ENCODE data around the gene TSACC.
"Not testable (repeated sequence)": the region's sequence is repeated elsewhere in the genome, so short reads cannot be mapped to it uniquely, and the experiment has no call there.

The TSACC gene

DNA sequence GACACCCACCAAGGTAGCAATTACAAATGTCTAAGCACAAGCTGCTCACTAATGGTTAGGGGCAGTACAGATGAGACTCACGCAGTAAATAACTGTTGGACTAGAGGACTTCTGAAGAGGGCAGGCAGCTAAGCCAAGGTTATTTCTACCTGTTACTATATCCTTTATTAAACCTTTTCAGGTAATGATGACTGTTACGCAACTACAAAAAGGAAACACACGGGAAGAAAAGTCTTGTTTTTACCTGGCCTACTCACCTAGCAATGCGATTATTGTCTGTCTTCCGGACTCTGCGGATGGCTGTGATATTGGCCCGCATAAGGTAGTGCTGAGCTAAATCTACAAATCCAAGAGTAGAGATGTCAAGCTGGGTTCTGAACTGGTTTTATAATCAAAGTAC lies 21.4 kb upstream of the TSACC start:
- Histone ChIP-seq H3K36me3 (ENCODE audit: control insufficient read depth, insufficient read depth, low read length) (peaks cover 76% of the 10 kb centered on the region), H3K4me1 (ENCODE audit: control insufficient read depth, insufficient read depth, low read length) (no peaks in the 10 kb centered on the region), H3K9me3 (ENCODE audit: control insufficient read depth, insufficient read depth, low read length) (no peaks in the 10 kb centered on the region), H3K27me3 (ENCODE audit: control insufficient read depth, insufficient read depth, low read length) (no peaks in the 10 kb centered on the region), H3K9ac (ENCODE audit: low read depth, low read length) (no peak overlapping the region), H3K4me3 (ENCODE audit: low read depth, low read length) (no peak overlapping the region)

DNA sequence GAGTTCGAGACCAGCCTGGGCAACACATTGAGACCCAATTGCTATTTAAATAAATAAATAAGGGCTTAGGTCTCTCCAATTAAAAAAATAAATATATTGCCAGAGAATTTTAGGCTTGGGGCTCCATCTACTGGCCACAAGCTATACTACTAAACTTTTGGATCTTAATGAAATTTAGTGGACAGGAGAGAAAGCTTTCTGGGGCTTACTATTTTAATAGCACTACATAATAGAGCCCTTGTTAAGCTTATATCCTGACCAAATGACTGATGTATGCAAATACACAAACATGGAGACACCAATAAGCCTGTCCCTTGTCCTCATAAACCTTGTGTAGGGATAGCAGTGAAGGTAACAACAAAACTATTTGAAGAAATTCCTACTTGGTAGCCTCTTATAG lies 18.7 kb upstream of the TSACC start:
- no peaks in the 10 kb centered on the region for H3K27me3 ChIP-seq (ENCODE audit: control insufficient read depth, insufficient read depth, low read length)
- peaks cover 71% of the 10 kb centered on the region for H3K36me3 ChIP-seq (ENCODE audit: control insufficient read depth, insufficient read depth, low read length)
- no peaks in the 10 kb centered on the region for H3K4me1 ChIP-seq (ENCODE audit: control insufficient read depth, insufficient read depth, low read length)
- no peak overlapping the region for H3K9ac ChIP-seq (ENCODE audit: low read depth, low read length)
- no peaks in the 10 kb centered on the region for H3K9me3 ChIP-seq (ENCODE audit: control insufficient read depth, insufficient read depth, low read length)
- H3K4me3 ChIP-seq (ENCODE audit: low read depth, low read length): no peak overlapping the region

DNA sequence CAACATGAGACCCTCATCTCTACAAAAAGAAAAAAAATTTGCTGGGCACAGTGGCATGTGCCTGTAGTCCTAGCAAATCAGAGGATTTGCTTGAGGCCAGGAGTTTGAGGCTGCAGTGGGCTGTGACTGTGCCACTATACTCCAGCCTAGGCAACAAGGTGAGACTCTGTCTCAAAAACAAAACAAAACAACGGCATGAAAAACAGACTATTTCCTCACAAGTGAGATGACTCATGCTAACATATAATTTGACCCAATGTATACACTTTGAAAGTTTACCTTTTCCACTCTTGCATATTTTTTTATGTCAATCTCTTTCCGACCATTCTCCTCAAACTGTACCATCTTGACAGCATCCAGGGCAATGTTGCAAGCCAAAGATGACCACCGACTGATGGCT lies 17.8 kb upstream of the TSACC start:
- no peaks in the 10 kb centered on the region for H3K27me3 ChIP-seq (ENCODE audit: control insufficient read depth, insufficient read depth, low read length)
- H3K9ac ChIP-seq (ENCODE audit: low read depth, low read length): no peak overlapping the region
- H3K4me3 ChIP-seq (ENCODE audit: low read depth, low read length): no peak overlapping the region
- peaks cover 75% of the 10 kb centered on the region for H3K36me3 ChIP-seq (ENCODE audit: control insufficient read depth, insufficient read depth, low read length)
- no peaks in the 10 kb centered on the region for H3K9me3 ChIP-seq (ENCODE audit: control insufficient read depth, insufficient read depth, low read length)
- H3K4me1 ChIP-seq (ENCODE audit: control insufficient read depth, insufficient read depth, low read length): no peaks in the 10 kb centered on the region

DNA sequence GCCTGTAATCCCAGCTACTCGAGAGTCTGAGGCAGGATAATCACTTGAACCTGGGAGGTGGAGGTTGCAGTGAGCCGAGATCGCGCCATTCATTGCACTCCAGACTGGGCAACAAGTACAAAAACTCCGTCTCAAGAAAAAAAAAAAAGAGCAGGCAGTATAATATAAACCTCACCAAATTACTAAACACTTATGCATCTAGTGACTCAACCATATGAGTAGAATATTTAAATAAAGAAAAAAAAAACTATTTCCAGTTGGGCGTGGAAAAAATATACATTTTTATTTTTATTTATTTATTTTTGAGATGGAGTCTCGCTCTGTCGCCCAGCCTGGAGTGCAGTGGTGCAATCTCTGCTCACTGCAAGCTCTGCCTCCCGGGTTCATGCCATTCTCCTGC lies 15.1 kb upstream of the TSACC start:
- not testable (repeated sequence) for H3K9ac ChIP-seq (ENCODE audit: low read depth, low read length); H3K9me3 ChIP-seq (ENCODE audit: control insufficient read depth, insufficient read depth, low read length); H3K4me1 ChIP-seq (ENCODE audit: control insufficient read depth, insufficient read depth, low read length); H3K27me3 ChIP-seq (ENCODE audit: control insufficient read depth, insufficient read depth, low read length); H3K4me3 ChIP-seq (ENCODE audit: low read depth, low read length)
- peaks cover 59% of the 10 kb centered on the region for H3K36me3 ChIP-seq (ENCODE audit: control insufficient read depth, insufficient read depth, low read length)

DNA sequence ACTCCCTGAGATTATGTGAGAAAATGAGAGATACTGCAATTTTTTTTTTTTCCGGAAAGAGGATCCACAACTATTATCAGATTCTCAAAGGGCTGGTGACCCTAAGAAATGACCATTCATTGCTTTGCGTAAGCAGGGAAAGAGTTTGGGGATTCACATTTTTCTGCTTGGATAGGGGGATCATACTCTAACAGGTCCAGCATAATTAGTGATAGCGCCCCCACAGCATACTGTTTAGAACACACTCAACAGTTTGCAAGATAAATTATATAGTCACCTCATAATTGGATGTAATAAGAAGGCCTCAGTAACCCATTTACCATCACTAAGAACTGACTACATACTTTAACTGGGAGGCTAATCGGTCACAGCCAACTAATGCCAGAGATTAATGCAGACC lies 2.1 kb upstream of the TSACC start:
- Histone ChIP-seq H3K4me3 (ENCODE audit: low read depth, low read length) (peak overlapping the region; percentile 93), H3K36me3 (ENCODE audit: control insufficient read depth, insufficient read depth, low read length) (peaks cover 31% of the 10 kb centered on the region), H3K9ac (ENCODE audit: low read depth, low read length) (no peak overlapping the region), H3K27me3 (ENCODE audit: control insufficient read depth, insufficient read depth, low read length) (no peaks in the 10 kb centered on the region), H3K9me3 (ENCODE audit: control insufficient read depth, insufficient read depth, low read length) (no peaks in the 10 kb centered on the region), H3K4me1 (ENCODE audit: control insufficient read depth, insufficient read depth, low read length) (peaks cover 3% of the 10 kb centered on the region)

DNA sequence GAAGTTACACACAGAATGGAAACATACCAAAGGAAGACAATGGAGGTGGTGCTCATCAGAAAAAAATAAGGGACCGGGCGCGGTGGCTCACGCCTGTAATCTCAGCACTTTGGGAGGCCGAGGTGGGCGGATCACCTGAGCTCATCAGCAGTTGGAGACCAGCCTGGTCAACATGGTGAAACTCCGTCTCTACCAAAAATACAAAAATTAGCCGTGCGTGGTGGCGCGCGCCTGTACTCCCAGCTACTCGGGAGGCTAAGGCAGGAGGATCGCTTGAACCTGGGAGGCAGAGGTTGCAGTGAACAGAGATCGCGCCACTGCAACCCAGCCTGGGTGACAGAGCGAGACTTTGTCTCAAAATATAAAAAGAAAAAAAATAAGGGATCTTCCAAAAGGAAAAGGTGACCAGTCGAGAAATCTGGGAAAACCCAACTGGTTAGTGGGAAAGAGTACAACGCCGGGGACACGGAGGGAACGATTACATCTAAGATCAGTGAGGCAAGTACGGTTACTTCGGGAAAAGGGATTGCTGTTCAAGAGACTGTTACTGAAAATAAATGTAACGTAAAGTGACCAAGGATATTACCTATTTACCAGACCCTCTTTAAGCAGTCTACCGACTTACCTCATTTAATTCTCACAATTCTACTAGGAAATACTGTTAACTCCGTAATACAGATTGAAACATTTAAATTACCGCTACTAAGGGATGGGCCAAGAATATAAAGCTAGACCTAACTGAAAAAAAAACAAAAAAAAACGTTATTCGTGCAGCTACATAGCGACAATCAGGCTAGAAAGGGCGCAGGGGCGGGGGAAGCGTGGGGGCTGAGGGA lies 1.1 kb upstream of the TSACC start:
- Histone ChIP-seq H3K27me3 (ENCODE audit: control insufficient read depth, insufficient read depth, low read length) (no peaks in the 10 kb centered on the region), H3K36me3 (ENCODE audit: control insufficient read depth, insufficient read depth, low read length) (peaks cover 22% of the 10 kb centered on the region), H3K9ac (ENCODE audit: low read depth, low read length) (peak overlapping the region; percentile 82), H3K4me3 (ENCODE audit: low read depth, low read length) (peak overlapping the region; percentile 93), H3K4me1 (ENCODE audit: control insufficient read depth, insufficient read depth, low read length) (peaks cover 3% of the 10 kb centered on the region), H3K9me3 (ENCODE audit: control insufficient read depth, insufficient read depth, low read length) (no peaks in the 10 kb centered on the region)

DNA sequence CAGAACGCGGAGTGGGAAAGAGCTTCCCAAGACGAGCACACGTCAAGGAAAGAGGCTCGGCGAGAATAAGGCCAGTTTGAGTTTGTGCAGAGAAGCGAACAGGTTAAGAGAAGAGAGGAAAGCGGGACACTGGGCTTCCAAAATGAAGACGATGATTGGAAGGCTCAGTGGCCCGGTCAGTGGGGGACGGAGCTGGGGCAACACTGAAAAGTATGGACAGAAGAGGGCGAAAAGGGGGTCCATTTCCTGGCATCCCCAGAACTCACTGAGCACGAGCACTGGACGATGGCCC lies 492 bp upstream of the TSACC start:
- Histone ChIP-seq H3K4me3 (ENCODE audit: low read depth, low read length) (peak overlapping the region; percentile 93), H3K27me3 (ENCODE audit: control insufficient read depth, insufficient read depth, low read length) (no peaks in the 10 kb centered on the region), H3K9ac (ENCODE audit: low read depth, low read length) (peak overlapping the region; percentile 82), H3K36me3 (ENCODE audit: control insufficient read depth, insufficient read depth, low read length) (peaks cover 17% of the 10 kb centered on the region), H3K9me3 (ENCODE audit: control insufficient read depth, insufficient read depth, low read length) (no peaks in the 10 kb centered on the region), H3K4me1 (ENCODE audit: control insufficient read depth, insufficient read depth, low read length) (peaks cover 3% of the 10 kb centered on the region)

DNA sequence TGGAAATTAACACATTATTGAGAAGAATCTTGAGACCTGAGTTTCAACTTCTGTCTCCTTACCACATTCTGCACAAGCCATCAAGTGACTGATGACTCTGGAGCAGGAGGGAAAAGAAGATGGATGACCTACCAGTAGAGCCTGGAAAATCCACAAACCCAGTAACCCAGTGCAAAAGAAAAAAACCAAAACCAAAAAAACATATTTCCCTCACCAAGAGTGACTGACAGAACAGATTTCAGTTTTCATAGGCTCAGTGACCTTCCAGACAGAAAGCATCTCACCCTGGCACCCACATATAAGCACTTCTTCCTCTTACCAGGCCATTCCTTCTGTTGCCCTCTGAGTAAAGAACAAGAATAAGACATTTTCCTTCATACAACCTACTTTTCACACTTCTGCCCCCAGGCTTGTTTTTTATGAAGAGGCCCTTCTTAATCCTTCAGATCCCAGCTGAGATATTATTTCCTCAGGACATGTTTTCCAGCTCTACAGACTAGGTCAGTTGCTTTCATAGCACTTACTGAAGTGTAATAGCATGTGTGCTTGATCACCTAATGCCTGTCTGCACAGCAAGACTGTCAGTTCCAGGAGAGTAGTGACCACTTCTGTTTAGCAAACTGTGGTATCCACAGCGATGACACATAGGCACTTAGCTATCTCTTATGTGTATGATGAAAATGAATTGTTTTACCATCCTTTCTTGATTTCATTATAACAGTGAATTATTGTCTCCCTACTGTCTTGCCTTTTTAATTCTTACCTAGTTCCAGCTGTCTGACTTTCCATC lies 4.0 kb downstream of the TSACC start:
- no peaks in the 10 kb centered on the region for H3K9me3 ChIP-seq (ENCODE audit: control insufficient read depth, insufficient read depth, low read length)
- H3K27me3 ChIP-seq (ENCODE audit: control insufficient read depth, insufficient read depth, low read length): no peaks in the 10 kb centered on the region
- H3K36me3 ChIP-seq (ENCODE audit: control insufficient read depth, insufficient read depth, low read length): no peaks in the 10 kb centered on the region
- H3K4me3 ChIP-seq (ENCODE audit: low read depth, low read length): no peak overlapping the region
- H3K4me1 ChIP-seq (ENCODE audit: control insufficient read depth, insufficient read depth, low read length): no peaks in the 10 kb centered on the region
- H3K9ac ChIP-seq (ENCODE audit: low read depth, low read length): no peak overlapping the region

DNA sequence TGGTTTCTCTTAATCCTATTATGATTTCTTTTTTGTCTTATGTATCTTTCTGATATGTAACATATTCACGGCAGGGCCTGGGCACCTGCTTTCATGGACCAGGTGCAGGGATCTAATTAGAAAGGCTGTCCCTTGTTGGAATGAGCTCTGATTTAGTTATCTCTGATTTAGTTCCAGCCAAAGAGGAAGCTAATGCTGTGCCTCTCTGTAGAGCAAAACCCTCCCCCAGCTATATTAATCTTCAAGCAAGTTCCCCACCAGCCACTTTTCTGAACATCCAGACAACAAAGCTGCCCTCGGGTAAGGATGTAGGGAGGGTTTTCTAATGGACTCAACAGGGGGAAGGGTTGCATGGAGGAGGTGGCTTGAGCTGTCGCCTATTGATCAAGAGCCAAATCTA lies 6.1 kb downstream of the TSACC start:
- Histone ChIP-seq H3K36me3 (ENCODE audit: control insufficient read depth, insufficient read depth, low read length) (no peaks in the 10 kb centered on the region), H3K4me1 (ENCODE audit: control insufficient read depth, insufficient read depth, low read length) (no peaks in the 10 kb centered on the region), H3K4me3 (ENCODE audit: low read depth, low read length) (no peak overlapping the region), H3K9ac (ENCODE audit: low read depth, low read length) (no peak overlapping the region), H3K9me3 (ENCODE audit: control insufficient read depth, insufficient read depth, low read length) (no peaks in the 10 kb centered on the region), H3K27me3 (ENCODE audit: control insufficient read depth, insufficient read depth, low read length) (no peaks in the 10 kb centered on the region)

DNA sequence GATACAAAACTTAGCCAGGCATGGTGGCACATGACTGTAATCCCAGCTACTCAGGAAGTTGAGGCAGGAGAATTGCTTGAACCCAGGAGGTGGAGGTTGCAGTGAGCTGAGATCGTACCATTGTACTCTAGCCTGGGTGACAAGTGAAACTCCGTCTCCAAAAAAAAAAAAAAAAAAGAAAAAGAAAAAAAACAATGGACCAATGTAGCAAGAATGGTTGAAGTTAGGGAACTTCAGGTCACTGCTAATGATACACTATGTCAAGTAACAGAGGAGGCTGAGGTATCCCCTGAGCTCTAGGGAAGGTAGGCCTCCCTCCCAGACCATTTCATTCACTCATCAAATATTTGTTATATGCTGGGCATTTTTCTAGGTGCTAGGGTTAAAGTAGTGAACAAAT lies 7.7 kb downstream of the TSACC start:
- not testable (repeated sequence) for H3K36me3 ChIP-seq (ENCODE audit: control insufficient read depth, insufficient read depth, low read length); H3K27me3 ChIP-seq (ENCODE audit: control insufficient read depth, insufficient read depth, low read length); H3K9me3 ChIP-seq (ENCODE audit: control insufficient read depth, insufficient read depth, low read length); H3K9ac ChIP-seq (ENCODE audit: low read depth, low read length); H3K4me1 ChIP-seq (ENCODE audit: control insufficient read depth, insufficient read depth, low read length); H3K4me3 ChIP-seq (ENCODE audit: low read depth, low read length)

DNA sequence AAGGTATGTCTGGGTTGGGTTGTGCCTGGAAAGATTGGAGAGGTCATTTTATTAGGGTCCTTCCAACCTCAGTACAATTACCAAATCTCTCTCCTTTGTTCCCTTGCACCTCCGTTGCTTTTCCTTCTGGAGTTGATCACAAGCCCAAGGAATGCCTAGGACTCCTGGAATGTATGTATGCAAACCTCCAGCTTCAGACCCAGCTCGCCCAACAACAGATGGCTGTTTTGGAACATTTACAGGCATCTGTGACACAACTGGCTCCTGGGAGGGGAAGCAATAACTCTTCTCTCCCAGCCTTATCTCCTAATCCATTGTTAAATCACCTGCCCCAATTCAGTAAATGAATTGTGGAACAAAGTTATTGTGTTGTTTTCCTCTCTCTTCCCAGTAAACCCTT lies 8.3 kb downstream of the TSACC start:
- Histone ChIP-seq H3K4me1 (ENCODE audit: control insufficient read depth, insufficient read depth, low read length) (no peaks in the 10 kb centered on the region), H3K27me3 (ENCODE audit: control insufficient read depth, insufficient read depth, low read length) (no peaks in the 10 kb centered on the region), H3K9me3 (ENCODE audit: control insufficient read depth, insufficient read depth, low read length) (no peaks in the 10 kb centered on the region)

DNA sequence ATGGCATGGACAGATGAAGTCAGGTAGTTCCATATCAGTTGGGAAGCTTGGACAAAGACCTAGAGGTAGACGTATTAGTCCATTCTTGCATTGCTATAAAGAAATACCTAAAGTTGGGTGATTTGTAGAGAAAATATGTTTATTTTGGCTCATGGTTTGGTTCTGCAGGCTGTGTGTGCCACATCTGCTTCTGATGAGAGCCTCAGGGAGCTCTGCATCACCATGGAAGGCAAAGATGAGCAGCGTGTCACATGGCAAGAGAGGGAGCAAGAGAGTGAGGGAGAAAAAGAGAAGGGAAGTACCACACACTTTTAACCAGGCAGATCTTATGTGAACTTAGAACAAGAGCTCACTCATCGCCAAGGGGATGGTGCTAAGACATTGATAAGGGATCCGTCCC lies 9.0 kb downstream of the TSACC start:
- H3K4me1 ChIP-seq (ENCODE audit: control insufficient read depth, insufficient read depth, low read length): no peaks in the 10 kb centered on the region

More for the DNA sequence above, 8.3 kb downstream of the TSACC start:
- Histone ChIP-seq H3K36me3 (ENCODE audit: control insufficient read depth, insufficient read depth, low read length) (no peaks in the 10 kb centered on the region), H3K9ac (ENCODE audit: low read depth, low read length) (no peak overlapping the region), H3K4me3 (ENCODE audit: low read depth, low read length) (no peak overlapping the region)

More for the DNA sequence above, 9.0 kb downstream of the TSACC start:
- H3K9me3 ChIP-seq (ENCODE audit: control insufficient read depth, insufficient read depth, low read length): no peaks in the 10 kb centered on the region
- H3K27me3 ChIP-seq (ENCODE audit: control insufficient read depth, insufficient read depth, low read length): no peaks in the 10 kb centered on the region
- H3K36me3 ChIP-seq (ENCODE audit: control insufficient read depth, insufficient read depth, low read length): no peaks in the 10 kb centered on the region
- H3K4me3 ChIP-seq (ENCODE audit: low read depth, low read length): no peak overlapping the region
- H3K9ac ChIP-seq (ENCODE audit: low read depth, low read length): no peak overlapping the region
